ENCODE data around the gene FBXO31.
"Not testable (repeated sequence)": the region's sequence is repeated elsewhere in the genome, so short reads cannot be mapped to it uniquely, and the experiment has no call there.

FBXO31 gene

GRCh38 chr16:87384162-87384874 is 742 bp upstream of the FBXO31 start:
- DNase-seq (ENCODE audit: low read depth): no peak

- DNase-seq (ENCODE audit: low read depth): no peak
These were observed 1.4 kb downstream of the FBXO31 start for GRCh38 chr16:87382023-87382785.

- DNase-seq (ENCODE audit: low read depth): no peak
These were observed 2.7 kb downstream of the FBXO31 start for GRCh38 chr16:87380881-87381280.

- no peak for DNase-seq (ENCODE audit: low read depth)
These were observed 3.2 kb downstream of the FBXO31 start for GRCh38 chr16:87380403-87380802.

- not testable (repeated sequence) for DNase-seq (ENCODE audit: low read depth)
These were observed 4.2 kb downstream of the FBXO31 start for GRCh38 chr16:87379312-87379752.

- no peak for DNase-seq (ENCODE audit: low read depth)
These were observed 6.9 kb downstream of the FBXO31 start for GRCh38 chr16:87376660-87377059.

- no peak for DNase-seq (ENCODE audit: low read depth)
These were observed 8.0 kb downstream of the FBXO31 start for GRCh38 chr16:87375426-87376135.

GRCh38 chr16:87374313-87374712 is 9.3 kb downstream of the FBXO31 start:
- DNase-seq (ENCODE audit: low read depth): no peak

GRCh38 chr16:87372305-87372704 is 11.3 kb downstream of the FBXO31 start:
- DNase-seq (ENCODE audit: low read depth): no peak

GRCh38 chr16:87371261-87371866 is 12.2 kb downstream of the FBXO31 start:
- no peak for DNase-seq (ENCODE audit: low read depth)

- no peak for DNase-seq (ENCODE audit: low read depth)
These were observed 13.5 kb downstream of the FBXO31 start for GRCh38 chr16:87369796-87370719.

- DNase-seq (ENCODE audit: low read depth): no peak
These were observed 14.3 kb downstream of the FBXO31 start for GRCh38 chr16:87369117-87369765.

- DNase-seq (ENCODE audit: low read depth): no peak
These were observed 15.4 kb downstream of the FBXO31 start for GRCh38 chr16:87368029-87368770.

GRCh38 chr16:87367529-87367928 is 16.0 kb downstream of the FBXO31 start:
- DNase-seq (ENCODE audit: low read depth): no peak

- no peak for DNase-seq (ENCODE audit: low read depth)
These were observed 16.6 kb downstream of the FBXO31 start for GRCh38 chr16:87366930-87367329.

- DNase-seq (ENCODE audit: low read depth): no peak
These were observed 17.3 kb downstream of the FBXO31 start for GRCh38 chr16:87366288-87366687.

GRCh38 chr16:87365021-87365713 is 18.4 kb downstream of the FBXO31 start:
- no peak for DNase-seq (ENCODE audit: low read depth)

GRCh38 chr16:87363771-87364455 is 19.7 kb downstream of the FBXO31 start:
- no peak for DNase-seq (ENCODE audit: low read depth)
